IPS DF 6.9 (cell line): ENCODE data around the gene CLIP4.

Experiments used
- DNase-seq: peaks from one replicate; pipeline ENCODE4 v3.0.0-alpha.2; 2013; ENCODE audit warnings: low read depth, low spot score
- H3K27ac ChIP-seq: one replicate; pipeline ENCODE4 v1.5.1; 2013; ENCODE audit warnings: low read length, control low read depth
- H3K27me3 ChIP-seq: 2 replicates; pipeline ENCODE4 v1.6.1; 2013; ENCODE audit warnings: mild to moderate bottlenecking, low read length; ENCODE audit not compliant: control insufficient read depth, insufficient read depth
- H3K36me3 ChIP-seq: 2 replicates; pipeline ENCODE4 v1.6.1; 2013; ENCODE audit warnings: low read length; ENCODE audit not compliant: control insufficient read depth, insufficient read depth
- H3K4me1 ChIP-seq: 2 replicates; pipeline ENCODE4 v1.6.1; 2013; ENCODE audit warnings: low read length; ENCODE audit not compliant: control insufficient read depth, insufficient read depth
- H3K4me3 ChIP-seq: 2 replicates; pipeline ENCODE4 v1.5.1; 2013; ENCODE audit warnings: mild to moderate bottlenecking, low read length
- H3K9me3 ChIP-seq: 2 replicates; pipeline ENCODE4 v1.6.1; 2013; ENCODE audit warnings: low read length, inconsistent platforms; ENCODE audit not compliant: control insufficient read depth, insufficient read depth
- WGBS: extraction: QIAGEN DNeasy Blood & Tissue Kit; methylation state at CpG from one replicate; pipeline ENCODE4 v1.1.7; 2013; ENCODE audit warnings: mixed read lengths, missing lambda C conversion rate; ENCODE audit not compliant: insufficient read length, insufficient coverage; 5-methylcytosine and 5-hydroxymethylcytosine counted together

The CLIP4 gene

GRCh38 chr2:29226808-29227207 is 111.6 kb downstream of the CLIP4 start:
- no peaks in the 10 kb centered on the region for H3K27me3 ChIP-seq
- H3K36me3 ChIP-seq: no peaks in the 10 kb centered on the region
- no peak overlapping the region for H3K27ac ChIP-seq
- no peak for DNase-seq
- no peak overlapping the region for H3K4me3 ChIP-seq
- WGBS: no CpG with 5 or more reads among the region's 7 CpGs
- no peaks in the 10 kb centered on the region for H3K4me1 ChIP-seq
- no peaks in the 10 kb centered on the region for H3K9me3 ChIP-seq

GRCh38 chr2:29227935-29228675 is 112.9 kb downstream of the CLIP4 start:
- no CpG with 5 or more reads among the region's 15 CpGs for WGBS

GRCh38 chr2:29228947-29229346 is 113.7 kb downstream of the CLIP4 start:
- Histone ChIP-seq H3K4me3 (no peak overlapping the region), H3K9me3 (no peaks in the 10 kb centered on the region), H3K4me1 (no peaks in the 10 kb centered on the region), H3K27me3 (no peaks in the 10 kb centered on the region), H3K36me3 (no peaks in the 10 kb centered on the region), H3K27ac (no peak overlapping the region)
- DNase-seq: no peak
- no CpG with 5 or more reads among the region's 9 CpGs for WGBS

More at GRCh38 chr2:29227935-29228675, 112.9 kb downstream of the CLIP4 start:
- H3K9me3 ChIP-seq: no peaks in the 10 kb centered on the region
- DNase-seq: no peak
- no peaks in the 10 kb centered on the region for H3K27me3 ChIP-seq
- H3K4me1 ChIP-seq: no peaks in the 10 kb centered on the region
- H3K27ac ChIP-seq: no peak overlapping the region
- H3K36me3 ChIP-seq: no peaks in the 10 kb centered on the region
- no peak overlapping the region for H3K4me3 ChIP-seq

- Histone ChIP-seq H3K4me1 (no peaks in the 10 kb centered on the region), H3K27me3 (no peaks in the 10 kb centered on the region), H3K9me3 (no peaks in the 10 kb centered on the region), H3K36me3 (no peaks in the 10 kb centered on the region), H3K4me3 (no peak overlapping the region), H3K27ac (no peak overlapping the region)
- DNase-seq: no peak
- no CpG with 5 or more reads among the region's 9 CpGs for WGBS
These were observed 114.4 kb downstream of the CLIP4 start for GRCh38 chr2:29229640-29230039.

GRCh38 chr2:29232041-29232440 is 116.8 kb downstream of the CLIP4 start:
- Histone ChIP-seq H3K27ac (no peak overlapping the region), H3K4me3 (no peak overlapping the region), H3K27me3 (no peaks in the 10 kb centered on the region), H3K36me3 (no peaks in the 10 kb centered on the region), H3K4me1 (no peaks in the 10 kb centered on the region), H3K9me3 (no peaks in the 10 kb centered on the region)
- DNase-seq: no peak
- WGBS: no CpG with 5 or more reads among the region's 14 CpGs

GRCh38 chr2:29233428-29233827 is 118.2 kb downstream of the CLIP4 start:
- H3K4me3 ChIP-seq: no peak overlapping the region
- H3K36me3 ChIP-seq: no peaks in the 10 kb centered on the region
- no peaks in the 10 kb centered on the region for H3K9me3 ChIP-seq
- DNase-seq: no peak
- WGBS: no CpG with 5 or more reads among the region's 6 CpGs
- no peak overlapping the region for H3K27ac ChIP-seq
- no peaks in the 10 kb centered on the region for H3K4me1 ChIP-seq
- no peaks in the 10 kb centered on the region for H3K27me3 ChIP-seq

- Histone ChIP-seq H3K4me1 (no peaks in the 10 kb centered on the region), H3K27ac (no peak overlapping the region), H3K4me3 (no peak overlapping the region), H3K36me3 (no peaks in the 10 kb centered on the region), H3K9me3 (no peaks in the 10 kb centered on the region), H3K27me3 (no peaks in the 10 kb centered on the region)
- WGBS: 100% methylated on average over 1 of the region's 3 CpGs
- no peak for DNase-seq
These were observed 120.2 kb downstream of the CLIP4 start for GRCh38 chr2:29235411-29235810.

- H3K27me3 ChIP-seq: no peaks in the 10 kb centered on the region
- H3K36me3 ChIP-seq: no peaks in the 10 kb centered on the region
- no peak for DNase-seq
- H3K4me3 ChIP-seq: no peak overlapping the region
- WGBS: no CpG with 5 or more reads among the region's 6 CpGs
- H3K4me1 ChIP-seq: no peaks in the 10 kb centered on the region
- no peaks in the 10 kb centered on the region for H3K9me3 ChIP-seq
- no peak overlapping the region for H3K27ac ChIP-seq
These were observed 120.9 kb downstream of the CLIP4 start for GRCh38 chr2:29236074-29236473.

- Histone ChIP-seq H3K9me3 (no peaks in the 10 kb centered on the region), H3K27me3 (no peaks in the 10 kb centered on the region), H3K36me3 (no peaks in the 10 kb centered on the region), H3K4me3 (no peak overlapping the region), H3K4me1 (no peaks in the 10 kb centered on the region), H3K27ac (no peak overlapping the region)
- WGBS: no CpG with 5 or more reads among the region's 7 CpGs
- peak; percentile 45 for DNase-seq
These were observed 123.3 kb downstream of the CLIP4 start for GRCh38 chr2:29238497-29238896.
